ENCODE results near the gene HOXA9.

HOXA9 gene

GRCh38 chr7:27157702-27158431, 7.5 kb downstream of the HOXA9 start:
- Histone ChIP-seq H3K27me3 (replicated peaks; ENCODE audit: control insufficient read depth, insufficient read depth, low read length) (peaks cover 2% of the 10 kb centered on the region), H3K36me3 (ENCODE audit: control insufficient read depth, insufficient read depth, low read length) (no peaks in the 10 kb centered on the region), H3K4me3 (replicated peaks; ENCODE audit: low read depth, low read length) (no peak overlapping the region)
- TF ChIP-seq CTCF (IDR thresholded peaks at IDR 0.05; ENCODE audit: insufficient read depth, low read length, poor library complexity, severe bottlenecking): no peak
- no peak for DNase-seq (ENCODE audit: extremely low read depth, insufficient read length)

GRCh38 chr7:27156916-27157701, 8.2 kb downstream of the HOXA9 start:
- H3K27me3 ChIP-seq (replicated peaks; ENCODE audit: control insufficient read depth, insufficient read depth, low read length): peaks cover 2% of the 10 kb centered on the region
- DNase-seq (ENCODE audit: extremely low read depth, insufficient read length): no peak
- H3K4me3 ChIP-seq (replicated peaks; ENCODE audit: low read depth, low read length): no peak overlapping the region; the same call in 1 of the 2 replicates
- no peaks in the 10 kb centered on the region for H3K36me3 ChIP-seq (ENCODE audit: control insufficient read depth, insufficient read depth, low read length)
- no peak for TF ChIP-seq CTCF (IDR thresholded peaks at IDR 0.05; ENCODE audit: insufficient read depth, low read length, poor library complexity, severe bottlenecking)

GRCh38 chr7:27156508-27156898, 8.8 kb downstream of the HOXA9 start, which contains the start of gene HOXA7:
Gene HOXA7, minus strand, starts transcription at chr7:27156675. Its CDS starts 130 bp downstream, at chr7:27156545.
- no peaks in the 10 kb centered on the region for H3K36me3 ChIP-seq (ENCODE audit: control insufficient read depth, insufficient read depth, low read length)
- peaks cover 2% of the 10 kb centered on the region for H3K27me3 ChIP-seq (replicated peaks; ENCODE audit: control insufficient read depth, insufficient read depth, low read length)
- TF ChIP-seq CTCF (IDR thresholded peaks at IDR 0.05; ENCODE audit: insufficient read depth, low read length, poor library complexity, severe bottlenecking): no peak
- H3K4me3 ChIP-seq (replicated peaks; ENCODE audit: low read depth, low read length): peak within 1 kb of the TSS; percentile 45
- DNase-seq (ENCODE audit: extremely low read depth, insufficient read length): no peak

- Histone ChIP-seq H3K4me3 (replicated peaks; ENCODE audit: low read depth, low read length) (peak overlapping the region; percentile 45), H3K27me3 (replicated peaks; ENCODE audit: control insufficient read depth, insufficient read depth, low read length) (peaks cover 2% of the 10 kb centered on the region), H3K36me3 (ENCODE audit: control insufficient read depth, insufficient read depth, low read length) (no peaks in the 10 kb centered on the region)
- no peak for TF ChIP-seq CTCF (IDR thresholded peaks at IDR 0.05; ENCODE audit: insufficient read depth, low read length, poor library complexity, severe bottlenecking)
- DNase-seq (ENCODE audit: extremely low read depth, insufficient read length): no peak
Measured at GRCh38 chr7:27155816-27156507, 9.4 kb downstream of the HOXA9 start.

- Histone ChIP-seq H3K36me3 (ENCODE audit: control insufficient read depth, insufficient read depth, low read length) (no peaks in the 10 kb centered on the region), H3K4me3 (replicated peaks; ENCODE audit: low read depth, low read length) (peak overlapping the region; percentile 45), H3K27me3 (replicated peaks; ENCODE audit: control insufficient read depth, insufficient read depth, low read length) (peaks cover 2% of the 10 kb centered on the region)
- DNase-seq (ENCODE audit: extremely low read depth, insufficient read length): no peak
- no peak for TF ChIP-seq CTCF (IDR thresholded peaks at IDR 0.05; ENCODE audit: insufficient read depth, low read length, poor library complexity, severe bottlenecking)
Measured at GRCh38 chr7:27154901-27155815, 10.2 kb downstream of the HOXA9 start.

Measured in GM06990 (cell line).